ENCODE measurements around the gene TNNC1.

TNNC1 gene

GRCh38 chr3:52452570-52453221 lies 1.1 kb downstream of the TNNC1 start:
- in situ Hi-C loops (cut with MboI; ENCODE audit: low pct_unique_long_range_greater_than_20kb, low sequenced_read_pairs, unreplicated experiment) = no loop called here
- TF ChIP-seq CTCF (IDR thresholded peaks at IDR 0.05; ENCODE audit: extremely low read depth, insufficient read depth, missing control alignments) = no peak
- DNase-seq (ENCODE audit: low spot score) = no peak

- in situ Hi-C loops (cut with MboI; ENCODE audit: low pct_unique_long_range_greater_than_20kb, low sequenced_read_pairs, unreplicated experiment) = no loop called here
- no peak for TF ChIP-seq CTCF (IDR thresholded peaks at IDR 0.05; ENCODE audit: extremely low read depth, insufficient read depth, missing control alignments)
- no peak for DNase-seq (ENCODE audit: low spot score)
Measured at GRCh38 chr3:52452126-52452525, 1.7 kb downstream of the TNNC1 start.

DNA sequence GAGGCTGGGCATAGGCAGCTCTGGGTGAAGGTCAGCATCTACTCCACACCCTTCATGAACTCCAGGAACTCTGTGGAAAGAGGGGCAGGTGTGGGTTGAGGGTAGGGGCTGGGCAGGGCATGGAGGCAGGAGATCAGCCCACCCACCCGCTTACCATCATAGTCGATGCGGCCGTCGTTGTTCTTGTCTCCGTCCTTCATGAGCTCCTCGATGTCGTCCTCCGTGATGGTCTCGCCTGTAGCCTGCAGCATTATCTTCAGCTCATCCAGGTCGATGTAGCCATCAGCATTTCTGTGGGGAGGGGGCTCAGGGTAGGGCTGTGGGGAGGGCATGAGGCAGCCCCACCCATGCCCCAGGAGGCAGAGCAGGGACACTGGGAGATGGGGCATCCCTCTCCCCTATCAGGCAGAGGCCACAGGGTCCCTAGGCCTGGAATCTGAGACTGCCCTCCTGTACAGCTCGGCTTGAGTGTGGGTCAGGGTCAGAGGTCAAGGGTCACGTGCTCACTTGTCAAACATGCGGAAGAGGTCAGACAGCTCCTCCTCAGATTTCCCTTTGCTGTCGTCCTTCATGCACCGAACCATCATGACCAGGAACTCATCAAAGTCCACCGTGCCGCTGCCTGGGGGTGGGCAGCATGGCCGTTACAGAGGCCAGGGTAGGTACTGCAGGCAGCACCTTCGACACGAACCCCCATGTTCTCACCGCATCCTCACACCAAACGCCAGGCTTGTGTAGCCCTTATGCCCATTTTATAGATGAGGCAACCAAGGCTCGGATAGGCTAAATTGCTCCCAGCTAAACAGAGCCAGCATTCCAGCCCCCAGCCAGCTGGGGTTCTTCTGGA lies 2.4 kb downstream of the TNNC1 start:
- DNase-seq (ENCODE audit: low spot score) = no peak
- in situ Hi-C loops (cut with MboI; ENCODE audit: low pct_unique_long_range_greater_than_20kb, low sequenced_read_pairs, unreplicated experiment) = no loop called here
- TF ChIP-seq CTCF (IDR thresholded peaks at IDR 0.05; ENCODE audit: extremely low read depth, insufficient read depth, missing control alignments) = no peak

- TF ChIP-seq CTCF (IDR thresholded peaks at IDR 0.05; ENCODE audit: extremely low read depth, insufficient read depth, missing control alignments) = no peak
- DNase-seq (ENCODE audit: low spot score) = no peak
- in situ Hi-C loops (cut with MboI; ENCODE audit: low pct_unique_long_range_greater_than_20kb, low sequenced_read_pairs, unreplicated experiment) = no loop called here
Measured at GRCh38 chr3:52450489-52451236, 3.2 kb downstream of the TNNC1 start.

DNA sequence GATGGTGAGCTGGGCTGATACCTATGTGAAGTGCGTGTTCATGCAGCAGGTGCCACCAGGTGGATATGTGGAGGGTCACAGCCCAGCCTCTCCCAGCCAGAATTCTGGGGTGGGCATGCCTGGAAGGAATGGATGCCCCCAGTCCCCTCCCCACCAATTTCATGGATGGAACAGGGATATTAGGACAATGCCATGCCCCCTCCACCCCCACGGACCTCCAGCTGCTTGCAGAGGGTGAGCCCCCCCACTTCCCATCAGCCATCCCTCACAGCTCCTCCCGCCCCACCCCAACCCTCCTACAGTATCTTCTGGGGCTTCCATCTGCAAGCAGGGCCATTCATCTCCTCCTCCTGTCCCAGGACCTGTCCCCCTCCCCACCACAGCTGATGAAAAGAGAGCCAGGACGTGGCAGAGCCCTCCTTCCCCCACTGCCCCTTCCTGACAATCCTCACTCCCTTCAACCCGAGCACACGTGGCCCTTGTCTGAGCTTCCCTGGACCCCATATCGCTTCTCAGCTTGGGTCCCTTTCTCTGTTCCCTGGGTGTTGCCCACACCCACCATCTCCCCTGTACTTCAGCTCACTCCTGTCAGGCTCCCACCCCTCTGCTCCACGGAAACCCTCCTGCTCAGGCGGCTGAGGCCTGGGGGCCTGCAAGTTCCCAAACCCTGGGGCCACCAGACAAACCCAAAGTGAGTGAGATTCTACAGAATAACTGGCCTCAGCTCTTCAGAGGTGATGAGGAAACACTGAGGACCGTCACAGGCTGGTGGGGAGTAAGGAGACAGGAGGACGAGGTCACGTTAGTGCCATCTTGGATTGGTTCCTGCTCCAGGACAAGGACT lies 6.1 kb downstream of the TNNC1 start:
- in situ Hi-C loops (cut with MboI; ENCODE audit: low pct_unique_long_range_greater_than_20kb, low sequenced_read_pairs, unreplicated experiment) = no loop called here
- DNase-seq (ENCODE audit: low spot score) = no peak
- no peak for TF ChIP-seq CTCF (IDR thresholded peaks at IDR 0.05; ENCODE audit: extremely low read depth, insufficient read depth, missing control alignments)
